Muscle layer of duodenum (tissue), 2 donors: ENCODE measurements around the gene EMX2.

Source experiments
- H3K27ac ChIP-seq: one replicate; pipeline ENCODE4 v1.7.0; 2013; ENCODE audit warnings: mild to moderate bottlenecking, low read length
- H3K27me3 ChIP-seq: one replicate; pipeline ENCODE4 v1.7.0; 2013; ENCODE audit warnings: low read depth, mild to moderate bottlenecking, control low read depth, low read length
- H3K36me3 ChIP-seq, 2 donors: one replicate each; pipeline ENCODE4 v1.7.0; 2013; ENCODE audit warnings: low read length in 2 of 2, control low read depth in 1 of 2, mild to moderate bottlenecking in 1 of 2; ENCODE audit not compliant: insufficient read depth in 2 of 2, control insufficient read depth in 1 of 2
- H3K4me1 ChIP-seq, 2 donors: one replicate each; pipeline ENCODE4 v1.7.0; 2013; ENCODE audit warnings: low read length in 2 of 2, mild to moderate bottlenecking in 2 of 2, control low read depth in 1 of 2, moderate library complexity in 1 of 2; ENCODE audit not compliant: insufficient read depth in 2 of 2, control insufficient read depth in 1 of 2
- H3K4me3 ChIP-seq, 2 donors: one replicate each; pipeline ENCODE4 v1.7.0; 2013; ENCODE audit warnings: low read length in 2 of 2, low read depth in 1 of 2, mild to moderate bottlenecking in 1 of 2
- H3K9me3 ChIP-seq, 2 donors: one replicate each; pipeline ENCODE4 v1.7.0; 2013; ENCODE audit warnings: low read length in 2 of 2, control low read depth in 1 of 2, mild to moderate bottlenecking in 1 of 2; ENCODE audit not compliant: control insufficient read depth in 1 of 2
- donor health status: healthy.

The EMX2 gene

DNA sequence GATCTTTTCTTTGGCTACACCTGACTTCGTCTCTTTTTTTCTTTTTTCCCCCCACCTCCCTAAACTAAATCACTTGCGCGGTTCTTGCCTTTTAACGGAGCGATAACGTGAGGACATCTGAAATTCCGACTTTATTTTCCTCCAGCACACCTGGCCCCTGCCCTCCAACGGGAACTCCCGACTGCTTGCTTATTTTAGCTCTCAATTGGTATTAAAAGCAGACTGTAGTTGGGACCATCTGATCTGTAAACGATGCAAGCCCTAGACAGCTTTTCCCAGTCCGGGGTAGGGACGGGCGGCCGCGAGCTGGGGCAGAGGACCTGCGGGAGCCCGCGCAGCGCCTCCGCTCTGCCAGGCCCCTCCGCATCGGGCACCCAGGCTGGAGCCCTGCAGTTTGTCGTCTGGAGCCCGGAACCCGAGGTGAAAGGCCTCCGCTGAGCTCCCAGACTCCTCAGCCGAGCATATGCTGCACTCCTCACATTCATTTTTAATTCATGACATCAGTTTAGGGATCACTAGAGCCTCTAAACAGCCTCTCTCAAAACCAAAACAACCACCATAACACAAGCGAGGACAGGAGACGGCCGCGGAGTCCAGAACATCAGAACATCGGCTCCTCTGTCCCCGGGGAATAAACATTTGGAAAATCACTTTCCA is 10.0 kb upstream of the EMX2 start:
- H3K9me3 ChIP-seq = no peaks in the 10 kb centered on the region
- H3K4me3 ChIP-seq = no peak overlapping the region
- H3K4me1 ChIP-seq = peaks cover 0 to 31% of the 10 kb centered on the region in 2 donors
- no peaks in the 10 kb centered on the region for H3K36me3 ChIP-seq
- H3K27ac ChIP-seq = no peak overlapping the region
- peaks cover 64% of the 10 kb centered on the region for H3K27me3 ChIP-seq

DNA sequence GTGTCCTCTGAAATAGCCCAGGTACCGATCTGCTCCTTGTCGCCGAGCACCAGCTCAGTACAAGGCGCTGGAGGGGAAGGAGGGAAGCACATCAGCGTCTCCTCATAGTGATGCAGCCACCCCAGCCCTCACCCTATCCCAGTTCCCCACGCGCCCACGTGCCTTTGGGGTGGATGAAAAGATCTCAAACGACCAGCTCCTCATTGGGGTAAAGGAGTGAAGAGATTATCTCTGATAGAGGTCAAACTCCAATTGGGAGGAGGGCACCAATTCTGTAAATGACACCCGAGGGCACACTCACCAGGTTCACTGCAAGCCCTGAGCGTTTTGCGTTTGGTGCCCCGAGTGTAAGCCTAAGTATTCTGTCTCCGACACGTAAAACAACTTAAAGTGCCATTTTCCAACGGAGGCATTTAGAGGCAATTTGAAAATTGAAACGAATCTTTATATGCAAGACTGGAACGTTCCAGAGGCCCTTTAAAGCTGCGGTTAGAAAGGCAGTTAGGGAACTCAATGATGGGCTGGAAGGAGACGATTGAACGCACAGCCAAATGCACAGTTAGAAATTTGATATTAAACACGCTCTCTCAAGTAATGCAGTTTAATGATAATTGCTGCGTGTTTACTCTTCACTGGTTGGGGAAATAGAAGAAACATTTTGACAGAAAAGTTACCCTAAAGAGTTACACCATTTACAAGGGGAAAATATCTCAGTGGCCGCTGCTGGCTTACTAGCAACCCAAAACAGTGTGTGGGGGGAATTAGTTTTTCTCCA is 8.9 kb upstream of the EMX2 start:
- Histone ChIP-seq H3K27me3 (peaks cover 73% of the 10 kb centered on the region), H3K4me3 (peak overlapping the region in 1 of 2 donors; percentile 53), H3K9me3 (no peaks in the 10 kb centered on the region), H3K4me1 (peaks cover 0 to 37% of the 10 kb centered on the region in 2 donors), H3K36me3 (no peaks in the 10 kb centered on the region), H3K27ac (no peak overlapping the region)

DNA sequence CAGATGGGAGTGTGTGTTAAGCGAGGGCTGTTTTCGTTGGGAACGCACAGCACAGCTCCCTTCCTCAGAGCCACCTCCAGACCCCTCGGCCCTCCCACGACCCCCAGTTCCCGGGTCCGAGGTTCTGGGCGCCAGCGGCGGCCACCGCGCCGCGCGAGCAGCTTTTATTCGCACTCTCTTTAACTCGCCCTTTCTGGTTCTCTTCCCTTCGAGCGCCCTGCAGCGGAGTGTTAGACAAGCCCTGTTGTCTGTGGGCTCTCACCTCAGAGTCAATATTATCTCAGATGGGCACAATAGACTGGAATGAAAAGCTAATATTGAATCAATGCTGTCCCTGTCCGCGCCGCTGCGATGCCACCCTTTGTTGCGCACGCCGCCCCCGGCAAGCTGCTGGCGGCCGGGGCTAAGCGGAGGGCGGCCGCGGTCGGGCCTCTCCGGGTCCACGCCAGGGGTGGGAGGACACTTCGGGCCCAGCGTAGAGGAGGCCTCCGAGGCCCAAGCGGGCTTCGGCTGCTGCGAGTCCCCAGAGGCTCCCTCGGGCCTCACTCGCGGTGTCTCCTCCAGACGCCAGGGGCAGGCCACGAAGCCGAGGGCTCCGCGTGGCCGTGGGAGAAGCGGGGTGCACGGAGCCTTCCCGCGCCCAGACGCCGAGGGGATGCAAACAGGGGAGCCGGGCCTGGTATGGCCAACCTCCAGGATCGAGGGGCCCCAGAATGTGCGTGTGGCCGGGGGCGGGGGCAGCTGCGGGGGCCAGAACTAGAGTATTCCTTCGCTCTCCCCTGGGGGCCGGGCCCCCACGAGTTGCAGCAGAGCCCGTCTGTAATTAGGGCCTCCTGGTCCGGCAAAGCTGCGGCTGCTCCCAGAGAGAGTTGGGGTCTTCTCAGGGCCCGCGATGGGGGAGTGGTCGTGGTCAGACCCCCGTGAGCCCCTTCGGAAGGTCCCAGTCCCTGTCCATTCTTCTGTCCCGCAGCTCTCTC is 7.9 kb upstream of the EMX2 start:
- Histone ChIP-seq H3K4me3 (peak overlapping the region; percentile 3 to 53), H3K4me1 (peaks cover 0 to 37% of the 10 kb centered on the region in 2 donors)

DNA sequence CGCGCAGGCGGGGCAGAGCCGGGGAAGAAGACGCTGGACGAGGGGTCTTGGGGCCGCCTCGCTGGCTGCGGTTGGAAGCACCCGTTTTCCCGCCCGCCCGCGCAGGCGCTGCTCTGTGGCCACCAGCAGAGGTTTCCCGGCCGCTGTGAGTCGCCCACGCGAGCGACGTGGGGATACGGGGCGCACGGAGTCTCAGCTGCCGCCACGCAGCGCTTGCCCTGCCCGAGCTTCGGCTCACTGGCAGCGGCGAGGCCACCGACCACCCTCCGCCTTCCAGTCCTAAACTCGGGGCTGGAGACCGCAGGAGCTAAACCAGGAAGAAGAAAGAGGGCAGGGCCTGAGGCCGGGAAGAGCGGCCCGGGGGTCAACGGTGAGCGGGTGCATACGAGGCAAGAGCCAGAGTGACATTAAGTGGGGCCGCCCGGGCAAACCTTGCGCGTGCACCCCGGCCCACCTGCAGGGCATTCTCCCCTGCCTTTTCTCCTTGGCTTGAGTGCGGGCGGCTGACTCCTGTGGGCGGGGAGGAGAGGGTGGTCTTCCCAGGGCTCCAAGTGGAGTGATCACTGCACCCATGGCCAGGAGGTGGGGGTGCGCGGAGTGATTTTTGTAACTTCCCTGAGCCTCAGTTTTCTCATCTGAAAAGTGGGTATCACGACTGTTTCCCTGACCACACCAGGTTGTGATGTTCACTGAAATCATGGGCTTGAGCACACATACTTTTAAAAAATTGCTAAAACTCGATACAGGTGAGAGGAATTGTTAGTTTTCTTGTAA is 7.1 kb upstream of the EMX2 start:
- Histone ChIP-seq H3K4me3 (peak overlapping the region in 1 of 2 donors; percentile 53), H3K36me3 (no peaks in the 10 kb centered on the region), H3K27ac (no peak overlapping the region), H3K27me3 (peaks cover 83% of the 10 kb centered on the region), H3K4me1 (peaks cover 0 to 37% of the 10 kb centered on the region in 2 donors), H3K9me3 (no peaks in the 10 kb centered on the region)

More for the DNA sequence above, 7.9 kb upstream of the EMX2 start:
- Histone ChIP-seq H3K27me3 (peaks cover 78% of the 10 kb centered on the region), H3K27ac (no peak overlapping the region), H3K36me3 (no peaks in the 10 kb centered on the region), H3K9me3 (no peaks in the 10 kb centered on the region)

DNA sequence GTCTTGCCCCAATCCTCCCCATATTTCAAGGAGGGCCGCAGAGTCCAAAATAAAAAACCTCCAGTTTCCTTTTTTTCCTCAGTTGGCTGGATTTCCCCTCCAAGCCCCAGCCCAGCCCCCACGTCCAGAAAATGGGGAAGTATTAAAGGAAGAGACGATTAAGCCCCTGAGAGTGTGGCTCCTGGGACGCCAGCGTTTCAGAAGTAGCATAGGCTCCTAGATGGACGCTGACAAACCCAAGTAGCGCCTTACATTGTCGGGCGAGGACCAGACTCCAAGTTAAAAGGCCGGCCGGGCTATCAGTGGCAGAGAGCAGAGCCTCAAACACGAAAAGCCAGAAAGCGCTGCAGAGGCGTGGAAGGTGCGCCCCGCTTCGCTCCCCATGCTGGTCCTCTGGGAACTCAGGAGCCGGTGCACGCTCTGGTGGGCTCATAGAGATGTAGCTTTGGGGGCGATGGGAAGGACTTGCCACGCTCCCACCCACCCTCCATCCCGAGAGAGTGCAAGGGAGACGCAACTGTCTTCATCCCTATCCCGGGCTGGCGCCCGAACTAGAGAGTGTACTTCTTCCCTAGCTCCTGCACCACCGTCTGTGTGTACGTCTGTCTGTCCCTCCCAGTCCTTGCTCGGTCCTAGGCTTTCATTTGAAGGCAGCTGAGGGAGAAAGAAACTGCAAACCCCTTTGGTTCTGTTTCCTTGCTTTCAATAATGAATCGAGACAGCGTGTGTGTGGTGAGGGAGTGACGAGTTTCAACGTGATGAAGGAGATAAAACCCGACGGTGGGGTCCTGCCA is 6.3 kb upstream of the EMX2 start:
- no peak overlapping the region for H3K4me3 ChIP-seq
- peaks cover 0 to 37% of the 10 kb centered on the region in 2 donors for H3K4me1 ChIP-seq
- H3K27ac ChIP-seq = no peak overlapping the region
- H3K27me3 ChIP-seq = peaks cover 86% of the 10 kb centered on the region
- no peaks in the 10 kb centered on the region for H3K36me3 ChIP-seq
- H3K9me3 ChIP-seq = no peaks in the 10 kb centered on the region

DNA sequence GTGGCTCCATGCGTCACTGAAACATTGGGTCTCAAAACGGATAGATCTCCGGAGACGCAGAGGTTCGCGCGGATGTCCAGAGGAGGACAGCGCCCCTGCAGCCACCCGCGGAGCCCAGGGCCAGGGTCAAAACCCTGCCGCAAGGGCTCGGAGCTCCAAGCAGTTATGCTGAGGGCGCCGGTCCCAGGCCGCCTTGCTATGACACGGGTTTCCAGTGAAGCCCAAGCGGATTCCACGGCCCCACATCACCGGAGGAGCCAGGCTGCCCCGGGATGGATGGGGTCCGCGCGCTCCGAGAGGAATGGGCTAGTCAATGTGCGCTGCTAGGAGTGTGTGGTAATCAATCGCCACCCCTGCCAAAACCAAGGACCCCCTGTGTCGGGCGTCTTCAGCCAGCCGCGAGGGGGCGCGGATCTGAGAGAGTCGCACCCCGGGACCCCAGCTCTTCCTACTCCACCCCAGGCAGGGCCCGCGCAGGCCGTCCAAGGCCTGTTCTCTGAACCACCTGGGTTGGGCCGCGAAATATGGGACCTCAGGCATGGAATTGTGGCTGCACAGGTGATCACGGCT is 5.6 kb upstream of the EMX2 start:
- Histone ChIP-seq H3K4me1 (peaks cover 0 to 41% of the 10 kb centered on the region in 2 donors), H3K36me3 (no peaks in the 10 kb centered on the region), H3K9me3 (no peaks in the 10 kb centered on the region), H3K4me3 (no peak overlapping the region), H3K27me3 (peaks cover 84% of the 10 kb centered on the region), H3K27ac (no peak overlapping the region)

DNA sequence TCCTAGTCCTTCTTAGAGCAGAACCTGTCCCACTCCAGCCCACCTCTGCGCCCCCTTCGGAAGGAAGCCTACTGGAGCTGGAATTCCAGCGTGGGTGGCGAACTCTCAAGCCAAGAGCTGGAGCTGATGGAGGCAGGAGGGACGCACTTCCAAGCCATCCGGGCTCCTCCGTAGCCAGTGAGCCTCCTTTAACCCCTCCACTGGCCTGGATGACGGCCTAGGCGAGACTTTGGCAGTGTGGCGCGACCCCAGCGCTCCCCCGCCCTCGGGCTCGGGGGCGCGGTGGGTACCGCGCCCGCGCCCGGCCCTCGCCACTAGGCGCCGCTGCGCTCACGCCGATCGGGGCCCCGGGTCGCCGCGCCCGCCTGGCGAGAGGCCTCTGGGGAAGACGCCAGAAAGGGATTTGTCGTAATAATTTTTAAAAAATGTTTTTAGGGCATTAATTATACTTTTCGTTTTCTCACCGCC is 5.1 kb upstream of the EMX2 start:
- Histone ChIP-seq H3K4me3 (peak overlapping the region in 1 of 2 donors; percentile 39), H3K36me3 (no peaks in the 10 kb centered on the region), H3K27ac (no peak overlapping the region), H3K9me3 (no peaks in the 10 kb centered on the region), H3K4me1 (peaks cover 0 to 44% of the 10 kb centered on the region in 2 donors), H3K27me3 (peaks cover 84% of the 10 kb centered on the region)

DNA sequence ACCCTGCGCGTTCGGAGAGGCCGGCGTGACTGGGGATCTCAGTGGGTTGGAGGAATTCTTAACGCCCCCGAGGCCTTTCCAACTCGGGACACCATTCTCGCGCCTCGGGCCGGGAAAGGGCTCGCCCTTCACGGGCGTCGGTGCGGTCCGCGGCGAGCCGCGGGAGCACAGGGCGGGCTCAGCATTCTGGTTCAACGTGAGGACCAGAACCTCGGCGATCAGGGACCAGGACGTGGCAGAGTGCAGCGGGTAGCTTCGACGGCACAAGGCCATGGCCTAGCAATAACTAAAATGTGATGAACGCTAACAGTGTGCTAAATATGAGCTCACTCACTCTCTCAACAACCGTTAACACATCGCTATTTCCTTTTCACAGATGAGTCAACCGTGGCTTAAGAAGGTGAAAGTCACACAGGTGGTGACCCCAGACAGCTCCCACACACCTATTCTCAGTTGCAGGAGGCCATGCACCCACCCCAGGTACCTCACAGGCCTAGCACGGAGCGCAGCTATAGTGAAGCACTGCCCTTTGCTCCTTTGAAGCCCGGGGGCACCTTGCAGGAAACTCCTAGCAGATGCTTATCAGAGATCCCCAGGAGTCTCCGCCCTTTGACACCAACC is 4.5 kb upstream of the EMX2 start:
- Histone ChIP-seq H3K27ac (no peak overlapping the region), H3K4me1 (peaks cover 0 to 44% of the 10 kb centered on the region in 2 donors), H3K27me3 (peaks cover 80% of the 10 kb centered on the region), H3K36me3 (no peaks in the 10 kb centered on the region), H3K9me3 (no peaks in the 10 kb centered on the region), H3K4me3 (peak overlapping the region in 1 of 2 donors; percentile 39)

DNA sequence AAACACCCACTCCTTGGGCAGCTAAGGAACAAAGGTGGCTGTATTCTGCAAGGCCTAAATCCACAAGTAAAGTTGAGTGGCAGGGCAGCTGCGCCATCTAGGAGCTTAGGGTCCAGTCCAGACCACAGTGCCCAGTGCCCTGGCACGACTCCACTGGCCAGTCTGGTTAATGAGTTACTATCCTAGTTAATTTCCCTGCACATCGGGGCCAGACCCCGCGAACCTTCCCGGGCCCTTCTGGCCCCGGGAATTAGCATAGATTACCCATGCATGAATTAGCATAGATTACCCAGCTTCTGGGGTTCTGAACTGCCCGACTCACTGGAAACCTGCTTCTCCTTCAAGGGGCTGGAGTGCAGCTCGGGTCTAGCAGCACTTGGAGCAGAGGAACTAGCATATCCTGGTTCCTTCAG is 3.2 kb upstream of the EMX2 start:
- H3K4me3 ChIP-seq = no peak overlapping the region
- H3K9me3 ChIP-seq = no peaks in the 10 kb centered on the region
- no peak overlapping the region for H3K27ac ChIP-seq
- H3K27me3 ChIP-seq = peaks cover 76% of the 10 kb centered on the region
- peaks cover 0 to 51% of the 10 kb centered on the region in 2 donors for H3K4me1 ChIP-seq
- no peaks in the 10 kb centered on the region for H3K36me3 ChIP-seq
